CD4-positive, alpha-beta memory T cell (primary cell): ENCODE measurements around the gene PXMP4. TPM values are rescaled to one million over a fixed set of nuclear protein-coding genes. Genes with fewer than 3 reads are reported as not detected.

Experiments
- CTCF ChIA-PET: fragments of 350-600 bp; sonication (Branson Sonifier 250); formaldehyde crosslinking; loops from one replicate; lab custom pipeline; 2021; ENCODE audit warnings: inconsistent platforms; ENCODE audit not compliant: partially characterized antibody; lab: Charles Lee
- POLR2A ChIA-PET: fragments of 350-600 bp; sonication (Branson Sonifier 250); formaldehyde crosslinking; loops from one replicate; lab custom pipeline; 2021; ENCODE audit not compliant: partially characterized antibody; lab: Charles Lee
- DNase-seq, 5 donors: peaks; one replicate each; pipeline versions ENCODE4 v3.0.0 to v3.0.0-alpha.2; 2020 to 2022; ENCODE audit warnings: mixed read lengths in 1 of 5
- H3K27ac ChIP-seq: one replicate; pipeline ENCODE4 v1.7.0; 2013; ENCODE audit warnings: low read depth, low read length
- H3K27me3 ChIP-seq: 2 replicates; pipeline ENCODE4 v1.7.0; 2013; ENCODE audit warnings: mild to moderate bottlenecking, low read length, moderate library complexity; ENCODE audit not compliant: insufficient read depth
- H3K36me3 ChIP-seq: 2 replicates; pipeline ENCODE4 v1.7.0; 2013; ENCODE audit warnings: mild to moderate bottlenecking, low read length, moderate library complexity; ENCODE audit not compliant: insufficient read depth
- H3K4me1 ChIP-seq: 2 replicates; pipeline ENCODE4 v1.7.0; 2013; ENCODE audit warnings: mild to moderate bottlenecking, low read length, moderate library complexity; ENCODE audit not compliant: insufficient read depth
- H3K4me3 ChIP-seq, 2 donors: one replicate each; pipeline ENCODE4 v1.7.0; 2013; ENCODE audit warnings: low read length in 2 of 2, mild to moderate bottlenecking in 1 of 2
- H3K9me3 ChIP-seq, 2 donors: one replicate each; pipeline ENCODE4 v1.7.0; 2013; ENCODE audit warnings: low read length in 2 of 2, control low read depth in 1 of 2; ENCODE audit not compliant: control insufficient read depth in 1 of 2
- H3K27ac Mint-ChIP-seq, 7 donors: one replicate each; pipeline ENCODE4 v1.8.0; 2020 to 2021; ENCODE audit warnings: mixed read lengths in 7 of 7, mild to moderate bottlenecking in 6 of 7, inconsistent platforms in 3 of 7, moderate library complexity in 3 of 7
- H3K27me3 Mint-ChIP-seq, 2 donors: one replicate each; pipeline ENCODE4 v1.8.0; 2020 to 2021; ENCODE audit warnings: mixed read lengths in 2 of 2
- H3K36me3 Mint-ChIP-seq, 2 donors: one replicate each; pipeline ENCODE4 v1.8.0; 2020 to 2021; ENCODE audit warnings: mixed read lengths in 2 of 2, inconsistent platforms in 1 of 2, mild to moderate bottlenecking in 1 of 2
- H3K4me1 Mint-ChIP-seq, 4 donors: one replicate each; pipeline ENCODE4 v1.8.0; 2020 to 2021; ENCODE audit warnings: mixed read lengths in 4 of 4, mild to moderate bottlenecking in 1 of 4
- H3K4me3 Mint-ChIP-seq, 8 donors: one replicate each; pipeline ENCODE4 v1.8.0; 2020 to 2021; ENCODE audit warnings: mixed read lengths in 8 of 8, mild to moderate bottlenecking in 7 of 8, moderate library complexity in 6 of 8, inconsistent platforms in 3 of 8
- H3K9me3 Mint-ChIP-seq, 8 donors: one replicate each; pipeline ENCODE4 v1.8.0; 2020 to 2021; ENCODE audit warnings: mixed read lengths in 8 of 8, mild to moderate bottlenecking in 5 of 8, inconsistent platforms in 3 of 8, moderate library complexity in 1 of 8
- intact Hi-C: fragments of 100-400 bp; cut with micrococcal nuclease; formaldehyde crosslinking; loops from one replicate; pipeline ENCODE4 v1.15.1; 2023
- polyA plus RNA-seq, 2 donors: library from polyadenylated mRNA; unstranded; fragments of 300-500 nt; fragmentation: Illumina TruSeq; gene quantifications; one replicate each; pipeline ENCODE4 v1.2.3, GENCODE V29; 2021
- total RNA-seq, 2 experiments: library from RNA; stranded (reverse); gene quantifications; one replicate each; pipeline ENCODE4 v1.2.3, GENCODE V29; 2021

The PXMP4 gene
- total and polyA plus RNA-seq, 4 experiments from 2014 or later: 6.3 to 16.4 (median 16.0) TPM

GRCh38 chr20:33653218-33653899 lies 66.8 kb downstream of the PXMP4 start:
- Mint-ChIP-seq H3K36me3 (no peaks in the 10 kb centered on the region), H3K4me3 (no peak overlapping the region), H3K4me1 (peaks cover 5 to 18% (median 9%) of the 10 kb centered on the region in 4 donors), H3K9me3 (no peaks in the 10 kb centered on the region), H3K27ac (peak overlapping the region in 3 of 7 donors; percentile 56 to 75 (median 68)), H3K27me3 (no peaks in the 10 kb centered on the region)
- Histone ChIP-seq H3K27ac (no peak overlapping the region), H3K4me3 (no peak overlapping the region), H3K4me1 (no peaks in the 10 kb centered on the region), H3K27me3 (no peaks in the 10 kb centered on the region), H3K36me3 (no peaks in the 10 kb centered on the region), H3K9me3 (no peaks in the 10 kb centered on the region)
- ChIA-PET CTCF (interaction anchor here (0.6 to 6.7 kb wide), 9 partner anchors 13 to 417 kb away, joined by 3 to 60 read pairs (median 3); partner anchors contain the start of genes ACTL10 and C20orf144), POLR2A (interaction anchor here (0.6 to 2.5 kb wide), 5 partner anchors 10 to 164 kb away, joined by 3 to 9 read pairs (median 3); partner anchors contain the start of genes ACTL10, C20orf144 and CBFA2T2)
- intact Hi-C loops: loop anchor here (1.0 to 2.0 kb wide), 2 partner anchors 13 to 196 kb away; partner anchors contain the start of gene ACTL10
- peak in 2 of 5 donors; percentile 20 to 32 for DNase-seq

Other genes with a start within 250 kb of the PXMP4 start
- 10 to 100 TPM; 42.1 to 43.4 TPM for gene CBFA2T2, start 230.2 kb downstream of the PXMP4 start, total RNA-seq
- 10 to 100 TPM; 16.5 to 25.2 TPM for gene CBFA2T2, start 230.2 kb downstream of the PXMP4 start, polyA plus RNA-seq
- under 1 TPM; 0.61 TPM for gene C20orf144, start 58.0 kb downstream of the PXMP4 start, total RNA-seq
- not detected for gene C20orf144, start 58.0 kb downstream of the PXMP4 start, polyA plus RNA-seq
- gene ACTL10, start 53.4 kb downstream of the PXMP4 start, total RNA-seq: 1 to 10 TPM; 5.5 to 6.0 TPM
- gene ACTL10, start 53.4 kb downstream of the PXMP4 start, polyA plus RNA-seq: 1 to 10 TPM; 1.7 to 5.3 TPM
- 10 to 100 TPM; 23.3 to 23.4 TPM for gene NECAB3, start 45.9 kb downstream of the PXMP4 start, total RNA-seq
- 1 to 10 TPM; 2.0 to 2.5 TPM for gene NECAB3, start 45.9 kb downstream of the PXMP4 start, polyA plus RNA-seq
- gene E2F1, start 33.9 kb downstream of the PXMP4 start, total RNA-seq: 1 to 10 TPM; 2.2 to 2.6 TPM
- gene E2F1, start 33.9 kb downstream of the PXMP4 start, polyA plus RNA-seq: under 1 TPM; 0.46 to 0.89 TPM
- 1 to 10 TPM; 4.8 to 5.0 TPM for gene ZNF341, start 11.7 kb upstream of the PXMP4 start, total RNA-seq
- gene ZNF341, start 11.7 kb upstream of the PXMP4 start, polyA plus RNA-seq: 1 to 10 TPM; 1.5 to 2.3 TPM
- gene CHMP4B, start 91.0 kb upstream of the PXMP4 start, total RNA-seq: 10 to 100 TPM; 53.0 to 54.0 TPM
- 1 to 10 TPM; 1.2 to 5.3 TPM for gene CHMP4B, start 91.0 kb upstream of the PXMP4 start, polyA plus RNA-seq